ENCODE results near the gene CAMP. TPM values are rescaled to one million over a fixed set of nuclear protein-coding genes. Genes with fewer than 3 reads are reported as not detected.

Gene CAMP
- total RNA-seq, 1 donor from 2014 or later, result 2.3 TPM

DNA sequence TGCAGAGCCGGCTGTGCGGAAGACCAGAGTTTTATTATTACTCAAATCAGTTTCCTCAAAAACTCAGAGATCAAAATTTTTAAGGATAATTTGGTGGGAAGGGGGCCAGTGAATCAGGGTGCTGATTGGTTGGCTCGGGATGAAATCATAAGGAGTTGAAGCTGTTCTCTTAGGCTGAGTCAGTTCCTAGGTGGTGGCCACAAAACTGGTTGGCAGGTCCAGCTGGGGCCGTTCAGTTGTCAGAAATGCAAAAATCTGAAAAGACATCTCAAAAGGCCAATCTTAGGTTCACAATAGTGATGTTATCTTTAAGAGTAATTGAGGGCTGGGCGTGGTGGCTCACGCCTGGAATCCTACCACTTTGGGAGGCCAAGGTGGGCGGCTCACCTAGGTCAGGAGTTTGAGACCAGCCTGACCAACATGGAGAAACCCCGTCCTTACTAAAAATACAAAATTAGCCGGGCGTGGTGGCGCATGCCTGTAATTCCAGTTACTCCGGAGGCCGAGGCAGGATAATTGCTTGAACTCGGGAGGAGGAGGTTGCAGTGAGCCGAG, 15.3 kb downstream of the CAMP start:
- TF ChIP-seq, protein P1, sequence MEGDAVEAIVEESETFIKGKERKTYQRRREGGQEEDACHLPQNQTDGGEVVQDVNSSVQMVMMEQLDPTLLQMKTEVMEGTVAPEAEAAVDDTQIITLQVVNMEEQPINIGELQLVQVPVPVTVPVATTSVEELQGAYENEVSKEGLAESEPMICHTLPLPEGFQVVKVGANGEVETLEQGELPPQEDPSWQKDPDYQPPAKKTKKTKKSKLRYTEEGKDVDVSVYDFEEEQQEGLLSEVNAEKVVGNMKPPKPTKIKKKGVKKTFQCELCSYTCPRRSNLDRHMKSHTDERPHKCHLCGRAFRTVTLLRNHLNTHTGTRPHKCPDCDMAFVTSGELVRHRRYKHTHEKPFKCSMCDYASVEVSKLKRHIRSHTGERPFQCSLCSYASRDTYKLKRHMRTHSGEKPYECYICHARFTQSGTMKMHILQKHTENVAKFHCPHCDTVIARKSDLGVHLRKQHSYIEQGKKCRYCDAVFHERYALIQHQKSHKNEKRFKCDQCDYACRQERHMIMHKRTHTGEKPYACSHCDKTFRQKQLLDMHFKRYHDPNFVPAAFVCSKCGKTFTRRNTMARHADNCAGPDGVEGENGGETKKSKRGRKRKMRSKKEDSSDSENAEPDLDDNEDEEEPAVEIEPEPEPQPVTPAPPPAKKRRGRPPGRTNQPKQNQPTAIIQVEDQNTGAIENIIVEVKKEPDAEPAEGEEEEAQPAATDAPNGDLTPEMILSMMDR (IDR thresholded peaks at IDR 0.05), result no peak
- intact Hi-C loops (cut with DNase I), result no loop called here
- no peak for DNase-seq

DNA sequence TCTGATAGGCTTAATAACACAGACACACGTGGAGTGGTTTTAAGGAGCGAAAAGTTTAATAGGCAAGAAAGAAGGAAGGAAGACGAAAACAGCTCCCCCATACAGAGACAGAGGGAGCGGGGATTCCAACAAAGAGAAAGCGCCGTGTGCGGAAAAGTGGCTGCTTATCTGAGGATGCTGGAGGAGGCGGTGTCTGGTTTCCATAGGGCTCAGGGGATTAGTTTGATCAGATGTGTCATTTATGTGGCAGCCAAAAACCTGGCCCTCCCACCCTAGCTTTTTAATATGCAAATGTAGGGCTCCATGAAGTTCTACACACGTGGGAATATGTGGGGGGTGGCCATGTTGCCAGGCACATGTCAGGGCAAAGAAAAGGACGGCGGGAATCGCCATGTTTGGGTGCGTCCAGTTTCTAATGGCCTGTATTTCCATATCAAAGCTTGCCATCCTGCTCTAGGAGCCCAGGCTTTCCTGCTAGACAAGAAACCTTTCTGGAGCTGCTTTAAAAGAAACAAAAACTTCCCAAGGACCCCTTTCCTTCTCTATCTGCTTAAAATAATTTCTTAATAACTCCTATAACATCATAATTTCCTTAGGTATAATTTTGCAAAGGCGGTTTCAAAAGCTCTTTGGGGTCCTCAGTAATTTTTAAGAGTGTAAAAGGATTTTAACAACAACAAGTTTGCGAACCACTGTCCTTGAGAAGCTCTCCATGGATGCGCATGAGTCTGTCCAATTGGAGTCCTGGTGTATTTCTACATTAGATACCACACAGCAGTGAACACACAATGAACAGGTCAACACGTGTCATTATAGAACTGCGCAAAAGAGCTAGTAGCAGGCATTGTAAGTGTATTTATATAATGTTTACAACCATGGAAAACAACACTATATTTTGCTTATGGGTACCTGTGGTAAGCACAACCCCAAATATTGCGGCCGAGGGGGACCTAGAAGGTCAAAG, 17.0 kb downstream of the CAMP start:
- peak overlapping the region; percentile 85 for H3K4me3 ChIP-seq
- intact Hi-C loops (cut with DNase I), result no loop called here
- no peaks in the 10 kb centered on the region for H3K36me3 ChIP-seq
- ATAC-seq (no peak), DNase-seq (no peak)
- H3K9me3 ChIP-seq, result no peaks in the 10 kb centered on the region
- no peaks in the 10 kb centered on the region for H3K27me3 ChIP-seq (ENCODE audit: low read depth)
- H3K4me1 ChIP-seq, result peaks cover 33% of the 10 kb centered on the region
- H3K27ac ChIP-seq, result peak overlapping the region; percentile 88
- TF ChIP-seq, protein P1 (IDR thresholded peaks at IDR 0.05), result no peak

More for the DNA sequence above, 15.3 kb downstream of the CAMP start:
- H3K36me3 ChIP-seq, result no peaks in the 10 kb centered on the region
- no peak overlapping the region for H3K27ac ChIP-seq
- H3K27me3 ChIP-seq (ENCODE audit: low read depth), result no peaks in the 10 kb centered on the region
- no peaks in the 10 kb centered on the region for H3K9me3 ChIP-seq
- H3K4me1 ChIP-seq, result peaks cover 29% of the 10 kb centered on the region
- no peak for ATAC-seq
- no peak overlapping the region for H3K4me3 ChIP-seq

DNA sequence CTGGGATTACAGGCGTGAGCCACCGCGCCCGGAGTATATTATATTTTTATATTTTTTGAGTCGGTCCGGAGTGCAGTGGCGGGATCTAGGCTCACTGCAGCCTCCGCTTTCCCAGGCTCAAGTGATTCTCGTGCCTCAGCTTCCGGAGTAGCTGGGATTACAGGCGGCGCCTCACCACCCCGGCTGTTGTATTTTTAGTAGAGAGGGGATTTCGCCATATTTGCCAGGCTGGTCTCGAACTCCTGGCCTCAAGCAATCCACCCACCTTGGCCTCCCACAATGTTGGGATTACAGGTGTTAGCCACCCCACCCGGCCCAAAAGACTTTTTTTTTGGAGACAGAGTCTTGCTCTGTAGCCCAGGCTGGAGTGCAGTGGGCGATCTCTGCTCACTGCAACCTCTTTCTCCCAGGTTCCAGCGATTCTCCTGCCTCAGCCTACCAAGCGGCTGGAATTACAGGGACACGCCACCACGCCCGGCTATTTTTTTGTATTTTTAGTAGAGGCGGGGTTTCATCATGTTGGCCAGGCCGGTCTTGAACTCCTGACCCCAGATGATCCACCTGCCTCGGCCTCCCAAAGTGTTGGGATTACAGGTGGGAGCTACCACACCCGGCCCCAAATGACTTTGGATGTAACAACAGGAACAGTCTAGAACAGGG, 18.6 kb downstream of the CAMP start:
- peak; percentile 53 for DNase-seq
- TF ChIP-seq, protein P1 (IDR thresholded peaks at IDR 0.05), result no peak
- peak overlapping the region; percentile 88 for H3K27ac ChIP-seq
- H3K4me1 ChIP-seq, result peaks cover 34% of the 10 kb centered on the region
- no peaks in the 10 kb centered on the region for H3K27me3 ChIP-seq (ENCODE audit: low read depth)
- intact Hi-C loops (cut with DNase I), result no loop called here
- no peaks in the 10 kb centered on the region for H3K9me3 ChIP-seq
- peak; percentile 1 to 15 for ATAC-seq
- H3K4me3 ChIP-seq, result peak overlapping the region; percentile 85
- no peaks in the 10 kb centered on the region for H3K36me3 ChIP-seq

DNA sequence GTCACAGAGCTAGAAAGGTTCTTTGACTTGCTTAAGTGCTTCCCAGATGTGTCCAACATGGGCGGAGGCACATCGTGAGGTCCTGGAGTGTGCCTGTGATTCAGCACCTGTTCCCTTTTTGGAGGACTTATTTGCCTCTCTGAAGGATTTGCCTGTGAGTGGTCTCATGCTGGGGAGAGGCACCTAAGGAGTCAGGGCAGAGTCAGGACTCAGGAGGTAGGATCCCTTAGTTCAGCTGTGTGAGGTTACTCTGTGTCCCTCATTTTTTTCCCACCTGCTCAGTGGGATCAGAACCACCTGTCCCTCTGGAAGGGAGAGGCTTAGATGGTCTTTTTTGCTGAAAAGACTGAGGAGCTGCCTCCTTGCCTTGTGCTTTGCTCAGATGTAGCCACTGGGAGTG, 20.6 kb downstream of the CAMP start:
- TF ChIP-seq, protein P1 (IDR thresholded peaks at IDR 0.05), result no peak
- peaks cover 45% of the 10 kb centered on the region for H3K4me1 ChIP-seq
- H3K36me3 ChIP-seq, result peaks cover 11% of the 10 kb centered on the region
- DNase-seq (no peak), ATAC-seq (no peak)
- no peaks in the 10 kb centered on the region for H3K9me3 ChIP-seq
- H3K27ac ChIP-seq, result no peak overlapping the region
- intact Hi-C loops (cut with DNase I), result no loop called here
- no peaks in the 10 kb centered on the region for H3K27me3 ChIP-seq (ENCODE audit: low read depth)
- no peak overlapping the region for H3K4me3 ChIP-seq

DNA sequence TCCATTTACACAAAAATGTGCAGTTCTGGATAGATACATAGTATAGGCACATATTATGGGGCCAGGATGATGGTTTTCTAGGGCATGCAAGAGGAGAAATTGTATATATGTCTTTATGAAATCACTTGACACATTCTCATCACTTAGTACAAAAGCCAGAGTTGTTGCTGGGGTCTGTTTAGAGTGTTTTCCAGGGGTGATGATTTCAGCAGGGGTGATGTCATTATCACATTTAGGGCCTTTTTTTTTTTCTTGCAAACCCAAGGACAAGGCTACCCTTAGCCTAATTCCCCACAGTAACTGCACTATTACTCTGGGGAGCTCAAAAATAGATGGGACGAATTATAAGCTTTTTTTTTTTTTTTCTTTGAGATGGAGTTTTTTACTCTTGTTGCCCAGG, 21.2 kb downstream of the CAMP start:
- TF ChIP-seq, protein P1 (IDR thresholded peaks at IDR 0.05), result no peak
- intact Hi-C loops (cut with DNase I), result no loop called here
- H3K9me3 ChIP-seq, result no peaks in the 10 kb centered on the region

More for the DNA sequence above, 21.2 kb downstream of the CAMP start:
- Histone ChIP-seq H3K4me3 (no peak overlapping the region), H3K36me3 (peaks cover 17% of the 10 kb centered on the region), H3K4me1 (peaks cover 45% of the 10 kb centered on the region), H3K27me3 (ENCODE audit: low read depth) (no peaks in the 10 kb centered on the region), H3K27ac (no peak overlapping the region)
- no peak for DNase-seq
- no peak for ATAC-seq

Measured in lower lobe of right lung (tissue), 2 donors.